ENCODE measurements around the gene CLIC2.

DNA sequence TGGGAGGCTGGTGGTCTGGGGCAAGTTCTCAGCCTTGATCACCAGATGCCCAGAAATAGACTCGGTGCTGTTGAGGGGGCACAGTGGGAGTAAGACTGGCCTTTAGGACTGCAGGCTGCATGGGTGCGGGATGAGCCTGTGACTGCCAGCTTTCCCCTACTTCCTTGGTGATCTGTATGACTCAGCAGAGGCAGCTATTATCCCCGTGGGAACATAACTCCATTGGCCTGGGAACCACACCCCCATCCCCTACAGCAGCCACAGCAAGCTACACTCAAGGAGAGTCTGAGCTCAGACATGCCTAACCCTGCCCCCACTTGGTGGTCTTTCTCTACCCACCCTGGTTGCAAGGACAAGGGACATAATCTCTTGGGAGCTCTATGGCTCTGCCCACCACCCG, 20.6 kb downstream of the CLIC2 start:
- no peak for TF ChIP-seq POLR2A (IDR thresholded peaks at IDR 0.05)
- TF ChIP-seq, protein P1, sequence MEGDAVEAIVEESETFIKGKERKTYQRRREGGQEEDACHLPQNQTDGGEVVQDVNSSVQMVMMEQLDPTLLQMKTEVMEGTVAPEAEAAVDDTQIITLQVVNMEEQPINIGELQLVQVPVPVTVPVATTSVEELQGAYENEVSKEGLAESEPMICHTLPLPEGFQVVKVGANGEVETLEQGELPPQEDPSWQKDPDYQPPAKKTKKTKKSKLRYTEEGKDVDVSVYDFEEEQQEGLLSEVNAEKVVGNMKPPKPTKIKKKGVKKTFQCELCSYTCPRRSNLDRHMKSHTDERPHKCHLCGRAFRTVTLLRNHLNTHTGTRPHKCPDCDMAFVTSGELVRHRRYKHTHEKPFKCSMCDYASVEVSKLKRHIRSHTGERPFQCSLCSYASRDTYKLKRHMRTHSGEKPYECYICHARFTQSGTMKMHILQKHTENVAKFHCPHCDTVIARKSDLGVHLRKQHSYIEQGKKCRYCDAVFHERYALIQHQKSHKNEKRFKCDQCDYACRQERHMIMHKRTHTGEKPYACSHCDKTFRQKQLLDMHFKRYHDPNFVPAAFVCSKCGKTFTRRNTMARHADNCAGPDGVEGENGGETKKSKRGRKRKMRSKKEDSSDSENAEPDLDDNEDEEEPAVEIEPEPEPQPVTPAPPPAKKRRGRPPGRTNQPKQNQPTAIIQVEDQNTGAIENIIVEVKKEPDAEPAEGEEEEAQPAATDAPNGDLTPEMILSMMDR (IDR thresholded peaks at IDR 0.05), result no peak

All from thyroid gland (tissue), 4 donors.